Right cardiac atrium (tissue), 5 donors: ENCODE data around the gene SEMA4D. TPM values are rescaled to one million over a fixed set of nuclear protein-coding genes. Genes with fewer than 3 reads are reported as not detected.

Source experiments
- ATAC-seq, 2 donors: fragments of 200-7000 bp; cut with Tn5 transposase; one replicate each; pipeline versions ENCODE4 v1.8.0 to v1.9.1; 2020; ENCODE audit warnings: moderate library complexity in 2 of 2, mild to moderate bottlenecking in 1 of 2
- DNase-seq, 3 donors: peaks; one replicate each; pipeline ENCODE4 v3.0.0-alpha.2; 2020
- H3K27ac ChIP-seq: one replicate; pipeline ENCODE4 v1.5.1; 2013; ENCODE audit warnings: mild to moderate bottlenecking, low read length, control low read depth, moderate library complexity
- H3K27me3 ChIP-seq: one replicate; pipeline ENCODE4 v1.6.1; 2013; ENCODE audit not compliant: control insufficient read depth, insufficient read depth
- H3K4me1 ChIP-seq: one replicate; pipeline ENCODE4 v1.6.1; 2013; ENCODE audit warnings: low read length; ENCODE audit not compliant: control insufficient read depth, insufficient read depth
- H3K4me3 ChIP-seq: one replicate; pipeline ENCODE4 v1.5.1; 2013; ENCODE audit warnings: low read length, control low read depth
- H3K9me3 ChIP-seq: one replicate; pipeline ENCODE4 v1.6.1; 2013; ENCODE audit warnings: low read length; ENCODE audit not compliant: control insufficient read depth
- WGBS: extraction: QIAGEN DNeasy Blood & Tissue Kit; methylation state at CpG from one replicate; pipeline ENCODE4 v1.1.7; 2013; 5-methylcytosine and 5-hydroxymethylcytosine counted together
- intact Hi-C, 4 donors: fragments of 100-400 bp; cut with DNase I; formaldehyde crosslinking; loops; one replicate each; pipeline versions ENCODE4 v1.11.0 to v1.14.0; 2022 to 2023
- polyA plus RNA-seq: library from polyadenylated mRNA; stranded (reverse); fragments of 200-250 nt; gene quantifications from one replicate; pipeline ENCODE4 v1.2.3, GENCODE V29; 2013
- total RNA-seq, 4 donors: library from RNA; stranded (reverse); fragmentation: NEBNext Ultra II Directional; extraction: Animal tissue kit (Norgen Biotek cat#: 25700); gene quantifications; one replicate each; pipeline ENCODE4 v1.2.1, GENCODE V29; 2021
- donor health status: healthy with polysubstance abuse.
- donor health status: DM: no; HTN: yes; CAD: no.
- donor health status: DM: no; HTN: no; CAD: no.
- donor health status: DM: no; HTN: yes; CAD: no; lungs with severe emphysema.
- donor health status: DM: yes; HTN: yes; CAD: no.

SEMA4D gene
- total and polyA plus RNA-seq, 5 donors, result 13.0 to 28.3 (median 26.1) TPM

DNA sequence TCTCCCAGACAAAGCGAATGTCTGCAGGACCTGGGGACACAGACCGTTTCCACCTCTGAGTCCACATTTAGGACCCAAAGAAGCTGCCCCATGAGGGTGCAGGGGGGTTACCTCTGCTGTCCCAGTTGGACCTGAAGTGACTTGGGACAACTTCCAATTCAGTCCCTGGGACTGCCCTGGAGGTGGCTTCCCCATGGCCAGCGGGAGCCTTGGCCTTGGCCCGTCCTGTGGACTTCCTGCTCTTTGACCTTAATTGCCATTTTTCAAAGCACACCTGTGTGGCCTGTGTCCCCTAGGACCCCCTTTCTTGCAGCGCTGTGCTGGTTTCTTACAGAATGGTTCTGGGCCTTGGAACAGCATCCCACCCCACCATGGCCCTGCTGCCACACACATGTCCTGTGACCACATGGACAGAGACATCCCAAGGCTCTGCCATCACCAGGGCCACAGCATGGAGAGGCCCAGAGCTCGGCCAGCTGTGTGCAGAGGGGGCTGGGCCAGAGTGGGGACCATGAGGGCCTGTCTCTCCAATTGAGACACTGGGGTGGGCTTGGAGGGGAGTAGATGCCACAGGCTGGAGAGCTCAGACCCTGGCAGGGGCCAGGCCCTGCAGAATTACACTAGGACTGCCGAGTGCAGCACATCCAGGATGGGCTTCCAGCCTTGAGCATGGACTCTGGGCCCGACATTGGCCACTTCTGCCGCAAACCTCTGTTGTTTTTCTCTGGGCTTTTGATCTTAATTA, 133.8 kb downstream of the SEMA4D start:
- ATAC-seq (no peak), DNase-seq (peak in 1 of 3 donors; percentile 33)
- H3K9me3 ChIP-seq, result no peaks in the 10 kb centered on the region
- no peaks in the 10 kb centered on the region for H3K4me1 ChIP-seq
- H3K27me3 ChIP-seq, result no peaks in the 10 kb centered on the region
- intact Hi-C loops, result loop anchor here in 1 of 4 donors (10.0 kb wide), 1 partner anchor 61 kb away; no protein-coding TSS in a partner anchor
- H3K27ac ChIP-seq, result no peak overlapping the region
- H3K4me3 ChIP-seq, result no peak overlapping the region
- 91% methylated on average over 9 of the region's 9 CpGs for WGBS

DNA sequence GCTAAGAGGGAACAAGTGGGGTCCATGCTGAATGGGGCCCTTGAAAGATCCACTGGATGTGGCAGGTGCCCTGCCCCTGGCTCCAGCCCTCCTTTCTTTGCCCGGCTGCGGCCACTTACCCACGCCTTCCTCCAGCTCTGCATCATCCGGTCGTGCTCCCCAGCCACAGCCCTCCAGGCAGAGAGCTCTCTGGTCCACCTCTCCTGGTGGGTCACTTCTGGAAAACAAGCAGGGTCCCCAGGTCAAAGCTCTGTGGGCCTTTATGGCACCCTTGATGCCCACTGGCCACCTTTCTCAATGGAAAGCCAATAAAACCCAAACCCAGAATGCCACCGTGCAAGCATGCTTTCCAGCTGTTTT, 134.6 kb downstream of the SEMA4D start:
- Histone ChIP-seq H3K27me3 (no peaks in the 10 kb centered on the region), H3K4me3 (no peak overlapping the region), H3K4me1 (no peaks in the 10 kb centered on the region), H3K9me3 (no peaks in the 10 kb centered on the region), H3K27ac (no peak overlapping the region)
- DNase-seq (no peak), ATAC-seq (no peak)
- intact Hi-C loops, result loop anchor here in 1 of 4 donors (10.0 kb wide), 1 partner anchor 62 kb away; no protein-coding TSS in a partner anchor
- 89% methylated on average over 6 of the region's 6 CpGs for WGBS

DNA sequence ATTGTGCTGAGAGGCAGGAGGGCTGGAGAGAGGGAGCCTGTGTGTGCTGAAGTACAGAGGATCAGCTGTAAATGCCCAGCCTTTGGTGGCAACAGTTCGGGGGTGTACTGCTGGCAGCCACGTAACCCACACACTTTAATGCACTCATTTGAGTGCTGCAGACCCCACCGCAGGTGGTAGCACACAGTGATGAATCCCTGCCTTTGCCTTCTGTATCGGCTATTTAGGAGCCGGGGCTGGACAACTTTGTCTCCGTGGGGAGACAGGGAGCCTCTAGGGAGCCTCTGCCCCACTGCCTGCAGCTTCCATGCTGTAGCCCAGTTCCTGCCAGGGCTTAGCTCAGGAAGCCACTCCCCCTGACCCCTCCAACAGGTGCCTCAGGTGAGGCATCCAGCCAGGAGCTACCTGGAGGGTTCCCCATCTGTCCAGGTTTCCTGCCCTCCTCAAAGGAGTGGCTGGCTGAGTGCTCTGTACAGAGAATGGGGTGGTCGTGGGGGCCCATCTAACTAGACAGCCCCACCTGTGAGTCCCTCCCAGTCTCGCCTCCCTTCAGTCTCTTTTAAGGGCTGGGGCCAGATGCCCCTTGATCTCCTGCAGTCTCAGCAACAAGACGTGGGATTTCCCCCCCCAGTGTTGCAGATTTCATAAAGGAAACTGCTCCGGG, 135.1 kb downstream of the SEMA4D start:
- H3K9me3 ChIP-seq, result no peaks in the 10 kb centered on the region
- 91% methylated on average over 10 of the region's 10 CpGs for WGBS
- no peak overlapping the region for H3K27ac ChIP-seq
- H3K27me3 ChIP-seq, result no peaks in the 10 kb centered on the region
- peak in 1 of 3 donors; percentile 33 for DNase-seq
- no peak overlapping the region for H3K4me3 ChIP-seq
- ATAC-seq, result no peak
- intact Hi-C loops, result loop anchor here in 1 of 4 donors (10.0 kb wide), 1 partner anchor 62 kb away; no protein-coding TSS in a partner anchor
- no peaks in the 10 kb centered on the region for H3K4me1 ChIP-seq

DNA sequence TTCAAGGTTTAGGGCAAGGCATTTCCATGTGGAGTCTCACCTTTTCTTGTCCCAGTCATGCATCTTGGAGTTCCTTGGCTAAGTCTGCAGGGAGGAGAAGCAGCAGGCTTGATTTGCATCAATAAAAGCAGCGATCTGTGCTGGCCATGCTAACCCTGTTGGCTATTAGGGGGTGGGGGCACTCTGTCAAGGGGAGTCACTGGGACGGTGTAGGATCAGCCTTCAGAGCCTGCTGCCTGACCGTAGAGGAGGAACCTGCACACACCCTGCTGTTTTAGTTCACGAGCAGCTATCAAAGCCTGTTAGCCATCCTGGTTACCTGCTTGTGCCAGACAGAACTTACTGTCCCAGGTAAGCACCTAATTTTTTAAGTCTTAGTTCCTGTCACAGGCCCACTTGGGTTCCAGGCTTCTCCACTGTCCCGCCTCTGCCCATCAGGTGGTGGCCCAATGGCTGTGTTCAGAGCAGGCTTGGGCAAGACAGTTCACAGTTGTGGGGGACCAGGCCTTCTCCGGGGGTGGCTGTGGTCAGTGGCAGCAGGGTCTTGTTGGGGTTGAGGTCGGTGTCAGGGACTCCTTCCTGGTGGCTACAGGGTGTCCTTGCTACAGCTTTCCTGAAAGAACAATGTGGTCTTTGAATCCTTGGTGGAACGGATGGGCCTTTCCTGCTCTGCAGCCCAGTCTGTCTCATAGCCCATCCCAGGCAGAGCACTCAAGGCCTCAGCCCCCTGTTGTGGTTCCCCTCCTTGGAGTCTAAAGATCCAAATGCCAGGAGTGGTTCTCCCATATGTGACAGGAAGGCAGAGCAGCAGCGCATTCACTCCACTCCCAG, 135.9 kb downstream of the SEMA4D start:
- H3K9me3 ChIP-seq, result no peaks in the 10 kb centered on the region
- intact Hi-C loops, result loop anchor here in 1 of 4 donors (10.0 kb wide), 1 partner anchor 63 kb away; no protein-coding TSS in a partner anchor
- no peaks in the 10 kb centered on the region for H3K27me3 ChIP-seq
- ATAC-seq, result no peak
- H3K27ac ChIP-seq, result no peak overlapping the region
- no peaks in the 10 kb centered on the region for H3K4me1 ChIP-seq
- 85% methylated on average over 9 of the region's 9 CpGs for WGBS
- DNase-seq, result no peak
- H3K4me3 ChIP-seq, result no peak overlapping the region

DNA sequence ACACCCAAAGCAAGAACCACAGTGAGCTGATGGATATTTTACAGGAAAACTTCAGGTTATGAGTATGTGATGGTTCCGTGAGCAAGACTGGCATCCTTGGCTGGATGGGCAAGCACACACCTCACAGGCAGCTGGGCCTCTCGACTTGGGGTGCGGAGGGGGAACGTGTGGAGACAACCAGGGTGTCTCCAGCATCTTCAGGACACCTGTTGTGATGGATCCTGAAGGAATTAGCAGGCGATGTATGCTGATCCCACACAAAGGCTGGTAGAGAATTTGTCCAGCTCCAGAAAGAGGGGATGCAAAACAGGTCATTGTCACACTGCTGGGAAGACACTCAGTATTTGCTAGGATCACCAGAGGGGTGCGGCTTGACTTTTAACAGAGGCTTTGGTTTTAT, 136.9 kb downstream of the SEMA4D start:
- ATAC-seq, result no peak
- Histone ChIP-seq H3K4me3 (no peak overlapping the region), H3K4me1 (no peaks in the 10 kb centered on the region), H3K27me3 (no peaks in the 10 kb centered on the region), H3K27ac (no peak overlapping the region), H3K9me3 (no peaks in the 10 kb centered on the region)
- DNase-seq, result no peak
- WGBS, result 96% methylated on average over 6 of the region's 6 CpGs
- intact Hi-C loops, result loop anchor here in 1 of 4 donors (10.0 kb wide), 1 partner anchor 64 kb away; no protein-coding TSS in a partner anchor

DNA sequence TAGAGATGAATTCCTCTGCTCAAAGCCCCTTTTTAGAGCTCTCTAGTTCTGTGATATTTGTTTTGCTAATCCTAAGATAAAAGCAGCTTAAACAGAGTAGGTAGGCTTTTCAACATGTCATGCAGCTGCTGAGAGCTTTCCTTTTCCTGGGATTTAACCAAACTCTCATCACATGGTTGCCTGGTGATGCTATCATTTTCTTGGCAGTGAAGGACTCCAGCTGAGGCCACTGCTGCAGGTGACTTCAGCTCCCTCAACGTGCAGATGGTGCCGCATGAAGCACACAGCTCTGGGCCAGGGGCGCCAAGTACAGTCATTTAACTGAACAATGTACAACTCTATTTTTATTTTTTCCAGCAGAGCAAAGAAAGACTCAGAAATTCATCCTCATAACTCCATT, 137.4 kb downstream of the SEMA4D start:
- 60% methylated on average over 3 of the region's 3 CpGs for WGBS
- intact Hi-C loops, result loop anchor here in 1 of 4 donors (10.0 kb wide), 1 partner anchor 64 kb away; no protein-coding TSS in a partner anchor
- no peak overlapping the region for H3K27ac ChIP-seq
- DNase-seq (no peak), ATAC-seq (peak in 1 of 2 donors; percentile 22)
- no peak overlapping the region for H3K4me3 ChIP-seq
- no peaks in the 10 kb centered on the region for H3K4me1 ChIP-seq
- H3K27me3 ChIP-seq, result no peaks in the 10 kb centered on the region
- H3K9me3 ChIP-seq, result no peaks in the 10 kb centered on the region

DNA sequence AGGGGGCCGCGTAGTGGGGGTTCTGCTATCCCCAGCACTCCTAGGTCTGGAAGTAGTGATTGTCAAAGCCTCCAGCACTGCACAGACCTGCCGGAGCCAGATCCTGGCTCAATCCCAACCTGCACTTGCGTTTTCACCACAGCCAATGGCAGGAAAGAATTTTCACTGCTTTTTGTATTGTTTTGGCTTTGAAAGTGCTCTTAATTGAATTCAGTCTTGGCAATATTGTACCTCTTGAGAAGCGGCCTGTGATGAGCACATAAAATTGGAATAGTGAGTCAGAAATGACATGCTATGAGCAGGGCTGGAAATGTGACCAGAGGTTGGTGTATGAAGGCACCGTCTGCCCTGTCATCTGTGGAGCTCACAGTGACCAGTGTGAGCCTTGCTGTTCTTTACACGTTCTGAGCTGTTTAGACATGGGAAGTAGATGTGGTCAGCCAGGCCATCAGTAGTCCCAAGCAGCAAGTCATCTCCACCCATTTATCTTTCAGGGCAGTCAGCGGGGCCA, 138.1 kb downstream of the SEMA4D start:
- intact Hi-C loops, result loop anchor here in 1 of 4 donors (10.0 kb wide), 1 partner anchor 65 kb away; no protein-coding TSS in a partner anchor
- Histone ChIP-seq H3K27me3 (no peaks in the 10 kb centered on the region), H3K9me3 (no peaks in the 10 kb centered on the region), H3K4me1 (no peaks in the 10 kb centered on the region), H3K4me3 (no peak overlapping the region), H3K27ac (peak overlapping the region; percentile 38)
- 55% methylated on average over 8 of the region's 8 CpGs for WGBS
- DNase-seq (no peak), ATAC-seq (peak; percentile 38 to 81)

DNA sequence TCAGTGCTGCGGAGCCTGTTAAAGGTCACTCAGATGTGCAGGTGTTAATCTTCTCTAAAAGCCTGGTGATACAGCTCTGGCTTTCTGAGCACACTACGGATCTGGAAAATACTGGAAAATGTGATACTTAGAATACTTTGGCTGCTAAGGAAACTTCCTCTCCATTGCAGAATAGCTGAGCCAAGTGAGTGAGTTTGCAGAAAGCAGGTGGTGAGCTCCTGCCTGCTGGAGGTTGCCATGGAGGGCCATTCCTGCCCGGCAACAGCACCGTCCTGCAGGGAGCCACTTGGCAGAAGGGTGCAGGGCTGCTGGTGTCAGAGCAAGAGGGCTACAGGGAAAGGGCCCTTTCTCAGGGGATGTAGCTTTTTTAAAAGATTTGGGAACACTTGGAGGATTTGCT, 138.9 kb downstream of the SEMA4D start:
- ATAC-seq (peak in 1 of 2 donors; percentile 48), DNase-seq (no peak)
- no peak overlapping the region for H3K27ac ChIP-seq
- no peaks in the 10 kb centered on the region for H3K4me1 ChIP-seq
- H3K27me3 ChIP-seq, result no peaks in the 10 kb centered on the region
- 61% methylated on average over 4 of the region's 4 CpGs for WGBS
- H3K4me3 ChIP-seq, result no peak overlapping the region
- H3K9me3 ChIP-seq, result no peaks in the 10 kb centered on the region
- intact Hi-C loops, result no loop called here

DNA sequence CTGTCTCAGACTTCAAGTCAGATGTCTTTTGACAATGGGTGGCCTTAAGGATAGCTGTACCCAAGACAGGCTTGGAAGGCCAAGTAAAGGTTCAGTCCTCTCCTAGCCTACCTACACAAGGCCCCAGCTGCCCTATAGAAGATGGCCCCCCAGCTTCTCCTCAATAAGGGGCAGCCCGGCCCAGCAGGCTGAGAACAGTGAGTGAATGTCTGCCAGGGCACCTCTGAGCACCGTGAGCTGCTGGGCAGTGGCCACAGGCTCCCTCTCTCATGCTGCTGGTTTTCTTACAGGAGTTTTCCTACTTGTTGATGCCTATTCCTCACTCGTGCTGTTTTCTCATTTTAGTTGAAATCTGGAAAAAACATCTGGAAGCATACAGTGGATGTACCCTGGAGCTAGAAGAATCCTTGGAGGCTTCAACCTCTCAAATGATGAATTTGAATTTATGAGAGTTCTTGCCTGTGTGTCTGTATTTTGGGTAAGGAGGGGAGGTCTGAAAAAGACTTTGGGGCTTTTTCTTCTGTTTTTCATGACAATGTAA, 139.5 kb downstream of the SEMA4D start:
- intact Hi-C loops, result no loop called here
- Histone ChIP-seq H3K4me3 (no peak overlapping the region), H3K27ac (no peak overlapping the region), H3K27me3 (no peaks in the 10 kb centered on the region), H3K4me1 (no peaks in the 10 kb centered on the region), H3K9me3 (no peaks in the 10 kb centered on the region)
- DNase-seq (no peak), ATAC-seq (no peak)
- WGBS, result 86% methylated on average over 3 of the region's 3 CpGs

DNA sequence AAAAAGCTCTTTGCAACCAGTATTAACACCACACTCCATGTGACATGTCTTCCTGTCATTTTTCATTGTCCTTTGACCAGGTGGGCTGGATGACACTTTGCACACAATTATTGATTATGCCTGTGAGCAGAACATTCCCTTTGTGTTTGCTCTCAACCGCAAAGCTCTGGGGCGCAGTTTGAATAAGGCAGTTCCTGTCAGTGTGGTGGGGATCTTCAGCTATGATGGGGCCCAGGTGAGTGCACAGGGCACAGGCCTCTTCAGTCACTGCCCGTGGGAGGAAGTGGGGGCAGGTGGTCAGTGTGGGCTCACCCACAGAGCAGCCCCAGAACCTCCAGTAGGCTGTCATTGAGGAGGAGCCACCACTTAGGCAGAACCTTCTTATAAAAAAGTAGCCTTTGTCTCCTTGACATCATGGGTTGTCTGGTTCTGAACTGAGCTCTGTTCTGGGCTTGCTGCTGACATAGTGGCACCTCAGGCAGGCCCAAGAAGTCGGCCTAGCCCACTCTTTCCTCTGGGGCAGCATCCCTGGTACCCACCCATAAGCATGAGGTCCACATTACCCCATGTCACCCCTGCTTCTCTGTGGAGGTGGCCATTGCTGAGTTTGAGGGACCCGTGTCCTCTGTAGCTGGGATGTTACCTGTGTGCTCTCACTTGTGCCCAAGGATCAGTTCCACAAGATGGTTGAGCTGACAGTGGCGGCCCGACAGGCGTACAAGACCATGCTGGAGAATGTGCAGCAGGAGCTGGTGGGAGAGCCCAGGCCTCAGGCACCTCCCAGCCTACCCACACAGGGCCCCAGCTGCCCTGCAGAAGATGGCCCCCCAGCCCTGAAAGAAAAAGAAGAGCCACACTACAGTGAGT, 140.3 kb downstream of the SEMA4D start:
- no peak for DNase-seq
- H3K4me3 ChIP-seq, result no peak overlapping the region
- 94% methylated on average over 8 of the region's 8 CpGs for WGBS
- ATAC-seq, result no peak
- H3K9me3 ChIP-seq, result no peaks in the 10 kb centered on the region
- H3K27me3 ChIP-seq, result no peaks in the 10 kb centered on the region
- intact Hi-C loops, result no loop called here
- H3K4me1 ChIP-seq, result peaks cover 8% of the 10 kb centered on the region
- no peak overlapping the region for H3K27ac ChIP-seq
